Panc1 (cell line): ENCODE results near the gene DVL3. TPM values are rescaled to one million over a fixed set of nuclear protein-coding genes. Genes with fewer than 3 reads are reported as not detected.

Experiments used
- ATAC-seq: fragments of 200-7000 bp; cut with Tn5 transposase; 2 replicates; pipeline ENCODE4 v1.9.1; 2020; ENCODE audit warnings: mild to moderate bottlenecking, moderate library complexity
- BruUV-seq: library from RNA; stranded (reverse); fragments of 400-500 nt; replicated peaks from 2 replicates; lab custom pipeline; 2021; lab: Mats Ljungman, UMichigan
- CTCF ChIA-PET: fragments of 300-600 bp; sonication (Branson Sonifier 250); formaldehyde crosslinking; loops from one replicate; lab custom pipeline; 2022; ENCODE audit warnings: antibody characterized with exemption; lab: Charles Lee
- POLR2A ChIA-PET: fragments of 300-600 bp; sonication (Branson Sonifier 250); formaldehyde crosslinking; loops from one replicate; lab custom pipeline; 2022; ENCODE audit warnings: antibody characterized with exemption; lab: Charles Lee
- DNase-seq: peaks from one replicate; pipeline ENCODE4 v3.0.0-alpha.2; 2010; ENCODE audit warnings: low read depth, low spot score
- H3K27ac ChIP-seq: 2 replicates; pipeline ENCODE4 v1.5.1; 2011; ENCODE audit warnings: mild to moderate bottlenecking, low read length, inconsistent platforms
- H3K27me3 ChIP-seq: fragments of 200-500 bp; sonication (Bioruptor generic); 2 replicates; pipeline ENCODE4 v1.6.0; 2014; ENCODE audit warnings: low read length, inconsistent platforms; ENCODE audit not compliant: control insufficient read depth, insufficient read depth
- H3K36me3 ChIP-seq: fragments of 200-500 bp; sonication (Bioruptor generic); 2 replicates; pipeline ENCODE4 v1.5.1; 2014; ENCODE audit warnings: inconsistent platforms, mild to moderate bottlenecking, low read length, moderate library complexity; ENCODE audit not compliant: control insufficient read depth, insufficient read depth
- H3K4me1 ChIP-seq: 2 replicates; pipeline ENCODE4 v1.5.1; 2011; ENCODE audit warnings: inconsistent platforms, mild to moderate bottlenecking, low read length, moderate library complexity; ENCODE audit not compliant: control insufficient read depth, insufficient read depth
- H3K4me3 ChIP-seq, 2 experiments: 2 replicates each; pipeline ENCODE4 v1.5.1; 2011 to 2012; ENCODE audit warnings: low read depth in 2 of 2, low read length in 2 of 2, mild to moderate bottlenecking in 2 of 2, inconsistent platforms in 1 of 2, moderate library complexity in 1 of 2
- H3K9me3 ChIP-seq: fragments of 200-500 bp; sonication (Bioruptor generic); 2 replicates; pipeline ENCODE4 v1.5.1; 2014; ENCODE audit warnings: low read depth, mild to moderate bottlenecking, inconsistent platforms, low read length, moderate library complexity; ENCODE audit not compliant: control insufficient read depth, insufficient read depth
- CTCF ChIP-seq: fragments of 450-650 bp; IDR thresholded peaks from 2 replicates; pipeline ENCODE4 v1.5.1; 2017; ENCODE audit warnings: mild to moderate bottlenecking
- POLR2AphosphoS5 ChIP-seq: IDR thresholded peaks from 2 replicates; pipeline ENCODE4 v1.6.1; 2012; ENCODE audit warnings: mild to moderate bottlenecking, low read depth, low read length, moderate library complexity
- REST ChIP-seq, 2 experiments: IDR thresholded peaks; 2 replicates each; pipeline ENCODE4 v1.6.1; 2011 to 2012; ENCODE audit warnings: low read depth in 2 of 2, control low read depth in 1 of 2, low read length in 1 of 2, mild to moderate bottlenecking in 1 of 2, moderate library complexity in 1 of 2; ENCODE audit not compliant: insufficient read depth in 1 of 2
- SIN3A ChIP-seq: IDR thresholded peaks from 2 replicates; pipeline ENCODE4 v1.6.1; 2012; ENCODE audit warnings: low read depth, mild to moderate bottlenecking, low read length, moderate library complexity, borderline replicate concordance; ENCODE audit not compliant: insufficient read depth
- TCF7L2 ChIP-seq: IDR thresholded peaks from 2 replicates; pipeline ENCODE4 v1.6.1; 2011; ENCODE audit warnings: mild to moderate bottlenecking, low read depth, low read length, inconsistent platforms
- in situ Hi-C: cut with HindIII; loops from 2 replicates; pipeline ENCODE4 v1.10.0; 2016; ENCODE audit warnings: low sequenced_read_pairs, low pct_unique_long_range_greater_than_20kb
- intact Hi-C: fragments of 100-400 bp; cut with micrococcal nuclease; formaldehyde crosslinking; loops from one replicate; pipeline ENCODE4 v1.10.0; 2022; ENCODE audit not compliant: unreplicated experiment
- total RNA-seq: library from RNA; stranded (reverse); gene quantifications from one replicate; pipeline ENCODE4 v1.2.1, GENCODE V29; 2021; ENCODE audit not compliant: unreplicated experiment

The DVL3 gene
- total RNA-seq, 1 experiment from 2014 or later: 97.2 TPM

- no TSS peak for BruUV-seq
- TF ChIP-seq SIN3A (peak; percentile 71; the same call in 1 of the 2 replicates), TCF7L2 (no peak), REST (IDR thresholded peaks at IDR 0.05; ENCODE audit: insufficient read depth in 1 of 2, low read depth in 2 of 2, low read length in 1 of 2) (no peak), POLR2AphosphoS5 (peak; percentile 90)
- H3K27me3 ChIP-seq: no peaks in the 10 kb centered on the region
- H3K9me3 ChIP-seq: no peaks in the 10 kb centered on the region
- peak within 1 kb of the TSS; percentile 80 to 86 for H3K4me3 ChIP-seq
- peak; percentile 94 for DNase-seq
- H3K36me3 ChIP-seq: peaks cover 8% of the 10 kb centered on the region; the same call in 1 of the 2 replicates
- POLR2A ChIA-PET: interaction anchor here (0.6 to 1.0 kb wide), 4 partner anchors 9 to 112 kb away, joined by 3 to 12 read pairs (median 8); partner anchors contain the start of gene DVL3
- CTCF ChIA-PET: interaction anchor here (1.0 kb wide), 2 partner anchors 11 to 135 kb away, joined by 3 to 4 read pairs; partner anchors contain the start of gene ABCF3
- H3K4me1 ChIP-seq: peaks cover 18% of the 10 kb centered on the region
- peak within 1 kb of the TSS; percentile 88 for H3K27ac ChIP-seq
- in situ Hi-C loops (no loop called here), intact Hi-C loops (loop anchor here (5.0 kb wide), 1 partner anchor 1158 kb away; no protein-coding TSS in a partner anchor)
- peak; percentile 93 for ATAC-seq
Measured at GRCh38 chr3:184174646-184175492, 19.7 kb downstream of the DVL3 start, which contains the start of gene AP2M1. AP2M1 (plus strand) TSS chr3:184174855; CDS start chr3:184176994, 2,139 bp downstream.

DNA sequence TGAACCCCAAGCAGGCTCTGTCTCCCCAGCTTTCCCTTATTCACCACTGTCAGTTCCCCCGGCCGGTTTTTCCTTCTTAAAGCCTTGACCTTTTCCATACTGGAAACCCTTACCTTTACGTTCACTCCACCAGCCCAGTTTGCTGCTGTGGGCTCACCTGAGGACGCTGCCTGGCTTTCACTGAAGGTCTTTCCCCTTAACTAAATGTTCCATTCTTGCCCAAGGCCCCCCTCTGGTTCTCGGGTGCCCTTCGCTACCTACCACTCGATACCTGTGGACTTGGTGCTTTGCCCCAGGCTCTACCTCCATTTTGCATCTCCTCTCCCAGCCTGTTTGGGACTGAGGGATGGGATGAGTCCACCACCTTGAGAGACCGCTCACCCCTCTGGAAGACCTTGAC, 20.3 kb downstream of the DVL3 start:
- peaks cover 11% of the 10 kb centered on the region; the same call in 1 of the 2 replicates for H3K36me3 ChIP-seq
- H3K4me3 ChIP-seq: peak overlapping the region; percentile 80 to 86
- no TSS peak for BruUV-seq
- ATAC-seq (no peak), DNase-seq (no peak)
- intact Hi-C loops: loop anchor here (5.0 kb wide), 1 partner anchor 1158 kb away; no protein-coding TSS in a partner anchor
- ChIA-PET POLR2A (no interaction called here), CTCF (interaction anchor here (1.0 kb wide), 1 partner anchor 11 kb away, joined by 3 read pairs; the partner anchor contains the start of gene ABCF3)
- peaks cover 18% of the 10 kb centered on the region for H3K4me1 ChIP-seq
- H3K27ac ChIP-seq: peak overlapping the region; percentile 88
- H3K9me3 ChIP-seq: no peaks in the 10 kb centered on the region
- TF ChIP-seq POLR2AphosphoS5: no peak
- no peak for TF ChIP-seq SIN3A
- no peak for TF ChIP-seq REST (IDR thresholded peaks at IDR 0.05; ENCODE audit: insufficient read depth in 1 of 2, low read depth in 2 of 2, low read length in 1 of 2)
- TF ChIP-seq CTCF: no peak
- TF ChIP-seq TCF7L2: no peak
- in situ Hi-C loops: no loop called here
- no peaks in the 10 kb centered on the region for H3K27me3 ChIP-seq
